Measurements from ENCODE around the gene THSD7B.
"Not testable (repeated sequence)": the region's sequence is repeated elsewhere in the genome, so short reads cannot be mapped to it uniquely, and the experiment has no call there.

The THSD7B gene

GRCh38 chr2:136935119-136935518 lies 169.8 kb downstream of the THSD7B start:
- no peak for DNase-seq (ENCODE audit: low read depth in 2 of 2)

- no peak for DNase-seq (ENCODE audit: low read depth in 2 of 2)
These were observed 190.7 kb downstream of the THSD7B start for GRCh38 chr2:136956050-136956449.

- no peak for DNase-seq (ENCODE audit: low read depth in 2 of 2)
These were observed 191.7 kb downstream of the THSD7B start for GRCh38 chr2:136957044-136957443.

DNA sequence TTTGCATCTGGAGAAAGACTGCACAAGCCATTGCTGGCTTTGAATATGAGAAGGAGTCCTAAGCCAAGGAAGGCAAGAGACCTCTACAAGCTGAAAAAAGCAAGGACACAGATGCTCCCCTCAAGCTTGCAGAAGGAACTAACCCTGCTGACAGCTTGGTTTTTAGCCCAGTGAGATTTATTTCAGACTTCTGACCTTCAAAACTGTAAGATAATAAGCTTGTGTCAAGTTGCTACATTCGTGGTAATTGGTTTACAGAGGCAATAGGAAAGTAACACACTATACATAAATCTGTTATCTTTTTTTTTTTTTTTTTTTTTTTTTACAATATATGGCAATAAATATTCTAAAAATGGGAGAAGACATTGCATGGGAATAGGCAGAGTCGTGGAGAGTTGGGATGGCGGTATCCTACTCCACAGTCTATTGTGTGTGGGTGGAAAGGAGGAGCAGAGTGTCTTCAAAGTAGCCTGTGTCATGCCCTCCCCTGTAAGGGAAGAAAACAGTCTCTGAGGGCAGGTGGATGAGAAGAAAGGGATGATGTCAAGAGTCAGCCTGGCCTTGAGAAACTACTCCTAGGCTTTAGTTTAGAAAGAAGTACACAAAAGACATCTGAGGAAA lies 196.9 kb downstream of the THSD7B start:
- DNase-seq (ENCODE audit: low read depth in 2 of 2) = no peak

DNA sequence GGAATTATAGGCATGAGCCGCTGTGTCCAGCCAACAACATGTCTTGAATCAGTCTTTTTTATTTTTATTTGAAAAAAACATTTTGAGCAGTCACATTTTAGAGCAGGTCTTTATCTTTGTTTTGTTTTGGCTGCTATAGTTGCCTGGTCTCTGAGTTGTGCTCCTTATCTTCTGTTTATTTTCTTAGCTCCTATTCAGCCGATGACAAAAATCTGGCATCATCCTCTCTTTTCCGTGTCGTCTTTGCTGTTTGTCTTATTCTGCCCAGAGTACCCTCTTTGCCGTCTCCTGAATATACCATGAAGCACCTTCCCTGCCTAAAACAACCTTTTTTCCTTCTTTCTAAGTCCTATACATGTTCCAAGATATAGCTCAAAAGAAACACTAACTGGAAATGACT lies 201.1 kb downstream of the THSD7B start:
- DNase-seq (ENCODE audit: low read depth in 2 of 2) = no peak

DNA sequence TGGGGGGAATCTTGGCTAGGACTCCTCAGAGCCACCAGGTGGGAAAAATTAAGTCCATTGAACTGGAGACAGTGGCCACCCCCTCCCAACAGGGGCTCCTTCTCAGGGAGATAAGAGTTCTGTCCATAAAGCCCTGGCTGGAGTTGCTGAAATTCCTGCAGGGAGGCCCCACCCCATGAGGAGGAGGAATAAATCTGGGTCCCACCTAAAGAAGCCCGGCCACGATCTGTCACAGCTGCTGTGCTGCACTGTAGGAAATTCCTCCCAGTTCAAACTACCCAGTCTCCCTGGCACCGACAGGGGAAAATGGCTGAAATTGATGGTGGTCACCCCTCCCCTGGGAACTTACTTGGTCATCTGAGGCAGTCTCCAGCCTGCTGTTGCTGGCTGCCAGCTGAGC lies 215.0 kb downstream of the THSD7B start:
- DNase-seq (ENCODE audit: low read depth in 2 of 2) = no peak

DNA sequence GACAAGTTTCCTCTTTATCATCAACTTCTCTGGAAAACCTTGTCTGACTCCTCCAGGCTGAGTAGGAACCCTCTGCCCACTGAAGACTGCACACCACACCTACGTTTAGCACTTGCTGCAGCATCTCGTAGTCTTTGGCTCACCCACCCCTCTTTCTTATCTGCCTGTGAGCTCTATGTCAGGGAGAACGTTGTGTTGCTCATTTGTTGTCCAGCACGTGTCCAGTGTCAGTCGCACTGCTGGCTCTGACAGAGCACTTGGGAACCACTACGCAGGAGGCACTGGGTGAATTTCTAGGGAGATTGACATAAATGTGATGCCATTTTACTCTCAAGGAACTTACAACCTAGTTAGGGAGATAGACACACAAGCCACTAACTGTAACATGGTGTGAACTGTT lies 216.3 kb downstream of the THSD7B start:
- DNase-seq (ENCODE audit: low read depth in 2 of 2) = not testable (repeated sequence)

GRCh38 chr2:136985044-136985443 lies 219.7 kb downstream of the THSD7B start:
- DNase-seq (ENCODE audit: low read depth in 2 of 2) = no peak

DNA sequence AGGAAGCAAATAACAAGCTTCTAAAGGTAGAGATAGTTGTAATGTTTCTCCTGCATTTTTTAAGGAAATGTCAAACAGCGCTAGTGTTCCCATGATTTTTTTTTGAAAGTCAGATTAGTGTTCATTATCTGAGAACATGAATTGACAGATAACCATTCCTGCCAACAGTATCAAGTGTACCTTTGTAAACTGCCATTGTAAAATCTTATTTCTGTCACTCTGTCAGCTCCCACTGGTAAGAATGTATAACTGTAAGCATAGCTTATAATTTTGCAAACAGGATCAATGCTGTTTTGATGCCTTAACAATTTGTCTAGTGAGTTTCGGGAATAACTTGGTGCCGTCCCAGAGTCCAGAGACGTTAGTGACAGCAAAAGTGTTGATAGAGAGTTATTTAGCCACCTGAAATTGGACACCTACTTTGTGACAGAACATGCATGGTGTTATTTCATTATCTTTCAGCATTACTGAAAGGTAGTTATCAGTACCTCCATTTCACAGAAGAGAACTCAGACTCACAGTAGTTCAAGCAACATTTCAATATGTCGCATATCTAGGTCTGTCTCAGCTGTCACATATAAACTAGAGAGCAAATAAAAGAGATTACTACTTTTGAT lies 221.4 kb downstream of the THSD7B start:
- no peak for DNase-seq (ENCODE audit: low read depth in 2 of 2)

DNA sequence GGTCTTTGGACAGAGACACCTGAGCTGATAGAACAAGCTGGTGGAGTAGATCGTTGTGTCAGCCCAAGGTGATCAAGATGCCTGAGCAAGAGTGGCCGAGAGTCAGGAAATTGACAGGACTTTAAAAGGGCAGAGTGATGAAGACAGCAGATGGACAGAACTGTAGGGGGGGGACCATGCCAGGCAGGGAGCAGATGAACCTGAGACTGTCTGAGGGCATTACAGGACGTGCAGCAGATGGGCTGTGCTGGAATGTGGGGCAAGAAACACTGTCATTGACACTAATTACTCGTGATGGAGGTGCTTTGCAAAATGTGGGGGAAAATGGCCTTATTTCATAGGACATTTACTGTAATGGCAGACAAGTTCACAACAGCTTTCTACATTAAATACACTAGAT lies 225.0 kb downstream of the THSD7B start:
- no peak for DNase-seq (ENCODE audit: low read depth in 2 of 2)

DNA sequence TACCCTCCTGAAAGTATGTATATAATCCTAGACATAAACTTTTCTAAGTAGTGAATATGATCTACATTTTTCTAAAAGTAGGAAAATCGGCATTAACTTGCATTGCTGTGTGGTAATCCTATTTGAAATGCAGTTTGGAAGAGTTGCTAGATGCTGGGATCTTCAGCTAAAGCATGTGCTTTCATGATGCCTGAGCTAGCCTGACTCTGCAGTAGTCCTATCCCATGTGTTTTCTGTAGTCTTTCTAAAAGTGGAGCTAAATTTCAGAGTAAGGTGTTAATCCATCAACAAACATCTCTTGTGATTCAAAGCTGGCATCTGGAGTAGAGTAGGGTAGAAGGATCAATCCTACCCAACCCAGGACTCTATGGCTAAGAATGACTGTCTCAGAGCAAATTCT lies 229.4 kb downstream of the THSD7B start:
- no peak for DNase-seq (ENCODE audit: low read depth in 2 of 2)

- DNase-seq (ENCODE audit: low read depth in 2 of 2) = no peak
These were observed 232.2 kb downstream of the THSD7B start for GRCh38 chr2:136997557-136997956.

DNA sequence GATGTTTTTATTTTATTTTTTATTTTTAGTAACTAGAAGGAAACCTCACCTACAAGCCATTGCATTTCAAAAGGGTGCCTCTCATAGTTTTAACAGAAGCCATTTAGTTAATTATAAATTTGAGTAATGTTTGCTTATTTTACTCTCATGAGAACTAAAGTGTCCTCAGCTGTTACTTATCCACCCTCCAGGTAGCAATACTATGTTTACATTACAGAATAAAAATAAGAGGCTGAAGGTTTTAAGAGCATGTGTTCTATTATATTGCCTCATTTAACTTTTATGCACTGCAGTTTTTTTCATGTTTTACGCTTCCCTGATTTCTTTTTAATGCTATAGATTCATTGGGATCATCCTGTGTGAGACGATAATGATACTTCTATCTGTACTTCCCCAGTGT lies 235.5 kb downstream of the THSD7B start:
- DNase-seq (ENCODE audit: low read depth in 2 of 2) = no peak

DNA sequence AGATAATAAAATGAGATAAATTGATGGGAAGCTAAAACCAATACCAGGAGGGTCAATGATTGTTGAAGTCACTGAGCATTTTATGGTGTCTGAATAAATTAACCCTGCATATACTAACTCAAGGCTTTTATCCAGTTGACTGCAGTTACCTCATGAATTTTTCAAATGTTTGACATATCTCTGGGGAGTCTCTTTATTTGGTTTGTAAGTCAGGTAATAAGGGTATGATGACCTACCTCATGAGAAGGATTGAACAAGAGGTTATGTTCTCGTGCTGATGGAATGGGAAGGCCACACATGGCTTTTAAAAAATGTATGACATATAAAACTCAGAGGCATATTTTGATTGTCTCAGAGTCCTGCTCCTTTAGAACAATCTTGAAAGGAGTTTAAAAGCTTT lies 237.6 kb downstream of the THSD7B start:
- DNase-seq (ENCODE audit: low read depth in 2 of 2) = no peak

GRCh38 chr2:137005210-137005609 lies 239.9 kb downstream of the THSD7B start:
- no peak for DNase-seq (ENCODE audit: low read depth in 2 of 2)

DNA sequence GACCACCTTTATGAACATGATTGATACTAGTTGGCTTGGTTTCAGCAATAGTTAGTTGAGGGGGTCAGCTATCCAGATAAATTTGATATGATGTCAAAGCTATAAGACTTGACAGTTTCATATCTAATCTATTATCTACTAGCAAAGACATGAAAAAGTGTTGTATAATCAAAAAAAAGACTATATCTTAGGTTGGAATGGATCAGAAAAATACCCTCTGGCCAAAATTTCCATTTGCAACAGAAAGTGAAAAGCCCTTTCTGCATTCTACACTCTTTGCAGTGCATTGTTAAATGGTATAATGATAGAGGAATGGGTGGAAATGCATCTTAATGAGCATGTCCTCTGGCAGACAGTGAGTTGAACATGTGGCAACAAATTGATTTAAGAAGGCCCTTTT lies 242.6 kb downstream of the THSD7B start:
- no peak for DNase-seq (ENCODE audit: low read depth in 2 of 2)

- no peak for DNase-seq (ENCODE audit: low read depth in 2 of 2)
These were observed 244.6 kb downstream of the THSD7B start for GRCh38 chr2:137009953-137010352.

GRCh38 chr2:137020452-137021196 lies 255.3 kb downstream of the THSD7B start:
- DNase-seq (ENCODE audit: low read depth in 2 of 2) = no peak

GRCh38 chr2:137021763-137022162 lies 256.4 kb downstream of the THSD7B start:
- DNase-seq (ENCODE audit: low read depth in 2 of 2) = no peak

GRCh38 chr2:137023205-137023604 lies 257.9 kb downstream of the THSD7B start:
- no peak for DNase-seq (ENCODE audit: low read depth in 2 of 2)

GRCh38 chr2:137031731-137032130 lies 266.4 kb downstream of the THSD7B start:
- no peak for DNase-seq (ENCODE audit: low read depth in 2 of 2)

GRCh38 chr2:137036619-137037018 lies 271.3 kb downstream of the THSD7B start:
- no peak for DNase-seq (ENCODE audit: low read depth in 2 of 2)

DNA sequence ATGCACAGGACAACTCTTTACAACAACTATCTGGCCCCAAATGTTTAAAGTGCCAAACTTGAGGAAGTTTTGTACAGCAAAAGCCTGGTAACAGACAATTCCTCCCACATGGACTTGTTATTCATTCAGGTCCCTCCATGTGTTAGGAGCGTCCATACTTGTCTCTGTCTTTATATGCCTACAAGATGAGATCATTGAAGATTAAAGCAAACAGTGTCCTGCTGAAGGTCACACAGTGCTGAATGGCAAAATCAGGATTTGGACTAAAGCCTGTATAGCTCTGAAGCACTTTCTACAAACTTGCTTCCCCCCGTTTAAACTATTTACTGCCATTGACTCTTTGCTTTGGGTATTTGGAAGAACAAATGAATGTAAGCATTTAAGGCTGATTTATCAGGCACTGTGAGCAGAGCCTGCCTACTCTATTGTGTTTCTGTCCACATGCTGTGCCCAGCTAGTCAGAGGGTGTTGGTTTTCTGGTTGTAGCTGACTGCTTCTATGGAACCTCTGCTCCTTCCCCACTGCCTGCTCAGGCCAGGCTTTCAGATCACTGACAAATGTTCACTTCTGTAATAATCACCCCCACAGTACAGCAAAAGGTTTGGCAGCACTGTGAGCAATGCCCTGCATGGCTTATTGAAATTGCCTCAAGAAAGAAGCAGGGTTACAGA lies 274.3 kb downstream of the THSD7B start:
- DNase-seq (ENCODE audit: low read depth in 2 of 2) = no peak

Measured in stimulated activated CD4-positive, alpha-beta T cell treated with anti-CD3 and anti-CD28 coated beads, Interleukin-12 subunit alpha, Interleukin-12 subunit beta, amount 100 ng/mL, for 24 hours (primary cell).